Fibroblast of lung (primary cell): ENCODE data around the gene FCN2. TPM values are rescaled to one million over a fixed set of nuclear protein-coding genes. Genes with fewer than 3 reads are reported as not detected.

Experiments
- DNase-seq, 2 donors: peaks; one replicate each; pipeline versions ENCODE4 v3.0.0 to v3.0.0-alpha.2; 2010; ENCODE audit warnings: low read depth in 2 of 2
- H2AFZ ChIP-seq: 2 replicates; pipeline ENCODE4 v1.5.1; 2012; ENCODE audit warnings: low read length, control low read depth, inconsistent platforms
- H3K27ac ChIP-seq: 2 replicates; pipeline ENCODE4 v1.5.1; 2011; ENCODE audit warnings: low read length, control low read depth; ENCODE audit not compliant: insufficient read depth
- H3K27me3 ChIP-seq: 2 replicates; pipeline ENCODE4 v1.5.1; 2011; ENCODE audit warnings: mild to moderate bottlenecking, low read length; ENCODE audit not compliant: control insufficient read depth, insufficient read depth
- H3K36me3 ChIP-seq: 2 replicates; pipeline ENCODE4 v1.5.1; 2011; ENCODE audit warnings: low read length; ENCODE audit not compliant: control insufficient read depth, insufficient read depth
- H3K4me1 ChIP-seq: 2 replicates; pipeline ENCODE4 v1.5.1; 2011; ENCODE audit warnings: low read length; ENCODE audit not compliant: control insufficient read depth, insufficient read depth; ENCODE audit errors: extremely low read depth
- H3K4me2 ChIP-seq: 2 replicates; pipeline ENCODE4 v1.5.1; 2011; ENCODE audit warnings: low read length, control low read depth; ENCODE audit not compliant: insufficient read depth; ENCODE audit errors: extremely low read depth
- H3K4me3 ChIP-seq, 4 experiments: fragments of 200-600 bp in 1 of 4; sonication (generic) in 1 of 4; replicated peaks in 1 of 4; 2 replicates each; pipeline ENCODE4 v1.5.1; 2011 to 2016; ENCODE audit warnings: low read length in 4 of 4, low read depth in 3 of 4, mild to moderate bottlenecking in 3 of 4, control low read depth in 2 of 4, inconsistent platforms in 1 of 4, mixed read lengths in 1 of 4; ENCODE audit not compliant: insufficient read depth in 1 of 4; ENCODE audit errors: control extremely low read depth in 1 of 4
- H3K79me2 ChIP-seq: 2 replicates; pipeline ENCODE4 v1.5.1; 2012; ENCODE audit warnings: mild to moderate bottlenecking, low read length, inconsistent platforms; ENCODE audit not compliant: control insufficient read depth, insufficient read depth
- H3K9ac ChIP-seq: 2 replicates; pipeline ENCODE4 v1.5.1; 2011; ENCODE audit warnings: mild to moderate bottlenecking, low read length, control low read depth; ENCODE audit not compliant: insufficient read depth
- H3K9me3 ChIP-seq: 2 replicates; pipeline ENCODE4 v1.5.1; 2012; ENCODE audit warnings: low read depth, low read length; ENCODE audit not compliant: control insufficient read depth, insufficient read depth
- H4K20me1 ChIP-seq: 2 replicates; pipeline ENCODE4 v1.5.1; 2011; ENCODE audit warnings: low read length; ENCODE audit not compliant: control insufficient read depth, insufficient read depth; ENCODE audit errors: extremely low read depth
- EZH2 ChIP-seq: IDR thresholded peaks from 2 replicates; pipeline ENCODE4 v1.5.1; 2012; ENCODE audit warnings: low read length, control low read depth, mild to moderate bottlenecking; ENCODE audit errors: missing control alignments
- polyA plus RNA-seq, 2 donors: library from polyadenylated mRNA; depleted of rRNA in 1 of 2; stranded (reverse) in 1 of 2; unstranded in 1 of 2; fragments of >200 nt; gene quantifications; 2 replicates each; pipeline ENCODE4 v1.2.1, GENCODE V29; 2011 to 2012; ENCODE audit warnings: missing spikeins in 1 of 2
- total RNA-seq: library from RNA; depleted of rRNA; stranded (reverse); fragments of >200 nt; gene quantifications from 2 replicates; pipeline ENCODE4 v1.2.1, GENCODE V29; 2014
- TF ChIP-seq, protein P1 (sequence below), 2 donors: IDR thresholded peaks in 1 of 2; conservative IDR thresholded peaks in 1 of 2; 1 replicate in 1 of 2; 2 replicates in 1 of 2; pipeline ENCODE4 v1.5.1; 2011 to 2012; ENCODE audit warnings: low read length in 2 of 2, control low read depth in 1 of 2, inconsistent platforms in 1 of 2, low read depth in 1 of 2, mild to moderate bottlenecking in 1 of 2

Gene FCN2
- total and polyA plus RNA-seq, 2 donors (not counting 1 experiment from before 2014, with no cell fraction given), result not detected

DNA sequence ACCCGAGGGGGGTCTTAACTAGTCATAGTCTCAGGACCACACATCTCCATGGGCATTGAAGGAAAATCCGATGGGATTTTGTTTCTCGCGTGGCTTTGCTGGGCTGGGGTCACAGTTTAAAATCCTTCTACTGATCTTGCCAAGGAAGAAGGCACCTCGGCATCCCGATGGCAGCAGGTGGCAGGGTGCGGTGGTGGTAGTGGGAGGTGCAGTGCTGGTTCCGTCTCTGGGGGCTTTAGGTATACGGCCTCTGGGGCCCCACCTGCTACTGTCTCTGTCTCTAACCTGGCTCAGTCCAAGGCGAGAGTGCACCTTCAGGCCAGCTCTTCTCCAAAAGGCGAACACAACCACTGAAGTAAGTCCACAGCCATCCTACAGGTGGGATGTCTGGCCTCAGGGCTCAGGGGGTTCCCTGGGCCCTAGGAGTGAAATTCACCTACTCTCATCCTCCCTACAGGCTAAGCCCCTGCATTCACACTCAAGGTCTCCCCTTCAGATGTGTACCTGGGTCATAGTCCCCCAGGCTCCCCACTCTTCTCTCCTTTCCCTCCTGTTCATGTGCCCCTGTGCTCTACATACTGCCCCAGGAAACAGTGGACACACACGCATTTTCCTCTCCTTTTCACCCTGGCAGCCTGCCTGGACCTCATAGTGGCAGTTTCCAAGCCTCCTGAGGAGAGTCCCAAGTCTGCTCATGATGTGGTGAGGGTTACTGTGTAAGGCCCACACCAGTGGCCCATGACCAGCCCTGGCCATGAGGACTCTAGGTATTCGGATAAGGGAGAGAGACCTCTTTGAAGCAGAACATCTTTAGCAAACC lies 736 bp upstream of the FCN2 start:
- no peaks in the 10 kb centered on the region for H3K9me3 ChIP-seq
- H3K27ac ChIP-seq, result no peak overlapping the region
- no peaks in the 10 kb centered on the region for H3K27me3 ChIP-seq
- no peaks in the 10 kb centered on the region for H3K79me2 ChIP-seq
- no peak overlapping the region for H2AFZ ChIP-seq
- H4K20me1 ChIP-seq, result no peaks in the 10 kb centered on the region
- H3K4me1 ChIP-seq, result no peaks in the 10 kb centered on the region
- H3K4me3 ChIP-seq, result no peak overlapping the region
- no peaks in the 10 kb centered on the region for H3K36me3 ChIP-seq
- TF ChIP-seq, protein P1, sequence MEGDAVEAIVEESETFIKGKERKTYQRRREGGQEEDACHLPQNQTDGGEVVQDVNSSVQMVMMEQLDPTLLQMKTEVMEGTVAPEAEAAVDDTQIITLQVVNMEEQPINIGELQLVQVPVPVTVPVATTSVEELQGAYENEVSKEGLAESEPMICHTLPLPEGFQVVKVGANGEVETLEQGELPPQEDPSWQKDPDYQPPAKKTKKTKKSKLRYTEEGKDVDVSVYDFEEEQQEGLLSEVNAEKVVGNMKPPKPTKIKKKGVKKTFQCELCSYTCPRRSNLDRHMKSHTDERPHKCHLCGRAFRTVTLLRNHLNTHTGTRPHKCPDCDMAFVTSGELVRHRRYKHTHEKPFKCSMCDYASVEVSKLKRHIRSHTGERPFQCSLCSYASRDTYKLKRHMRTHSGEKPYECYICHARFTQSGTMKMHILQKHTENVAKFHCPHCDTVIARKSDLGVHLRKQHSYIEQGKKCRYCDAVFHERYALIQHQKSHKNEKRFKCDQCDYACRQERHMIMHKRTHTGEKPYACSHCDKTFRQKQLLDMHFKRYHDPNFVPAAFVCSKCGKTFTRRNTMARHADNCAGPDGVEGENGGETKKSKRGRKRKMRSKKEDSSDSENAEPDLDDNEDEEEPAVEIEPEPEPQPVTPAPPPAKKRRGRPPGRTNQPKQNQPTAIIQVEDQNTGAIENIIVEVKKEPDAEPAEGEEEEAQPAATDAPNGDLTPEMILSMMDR (conservative IDR thresholded peaks at IDR 0.05 in 1 of 2, IDR thresholded peaks at IDR 0.05 in 1 of 2; ENCODE audit: low read depth in 1 of 2, low read length in 2 of 2), result no peak
- TF ChIP-seq EZH2, result no peak
- H3K4me2 ChIP-seq, result no peak overlapping the region
- DNase-seq, result no peak
- H3K9ac ChIP-seq, result no peak overlapping the region

DNA sequence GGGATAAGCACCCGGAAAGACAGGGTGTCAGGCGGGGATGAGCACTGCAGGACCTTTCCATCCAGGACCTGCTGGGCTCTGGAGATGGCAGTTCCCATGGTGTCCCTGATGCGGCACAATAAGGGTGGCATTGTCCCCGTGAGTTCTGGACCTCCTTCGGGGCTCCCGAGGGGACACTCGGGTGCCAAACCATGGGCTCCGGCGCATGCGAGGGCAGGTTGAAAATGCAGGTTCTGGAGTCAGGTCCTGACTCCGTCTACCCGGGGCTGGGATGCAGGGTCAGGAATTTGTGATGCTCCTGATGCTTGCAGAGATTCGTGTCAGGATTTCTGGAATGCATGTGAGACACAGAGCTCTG lies 682 bp downstream of the FCN2 start:
- H3K4me2 ChIP-seq, result no peak overlapping the region
- TF ChIP-seq, protein P1 (conservative IDR thresholded peaks at IDR 0.05 in 1 of 2, IDR thresholded peaks at IDR 0.05 in 1 of 2; ENCODE audit: low read depth in 1 of 2, low read length in 2 of 2), result no peak
- TF ChIP-seq EZH2, result no peak
- H3K9ac ChIP-seq, result no peak overlapping the region
- no peak overlapping the region for H3K4me3 ChIP-seq
- no peaks in the 10 kb centered on the region for H3K36me3 ChIP-seq
- no peaks in the 10 kb centered on the region for H3K27me3 ChIP-seq
- H3K27ac ChIP-seq, result no peak overlapping the region
- H2AFZ ChIP-seq, result no peak overlapping the region
- no peaks in the 10 kb centered on the region for H3K4me1 ChIP-seq
- H3K79me2 ChIP-seq, result no peaks in the 10 kb centered on the region
- no peaks in the 10 kb centered on the region for H4K20me1 ChIP-seq
- H3K9me3 ChIP-seq, result no peaks in the 10 kb centered on the region
- no peak for DNase-seq

DNA sequence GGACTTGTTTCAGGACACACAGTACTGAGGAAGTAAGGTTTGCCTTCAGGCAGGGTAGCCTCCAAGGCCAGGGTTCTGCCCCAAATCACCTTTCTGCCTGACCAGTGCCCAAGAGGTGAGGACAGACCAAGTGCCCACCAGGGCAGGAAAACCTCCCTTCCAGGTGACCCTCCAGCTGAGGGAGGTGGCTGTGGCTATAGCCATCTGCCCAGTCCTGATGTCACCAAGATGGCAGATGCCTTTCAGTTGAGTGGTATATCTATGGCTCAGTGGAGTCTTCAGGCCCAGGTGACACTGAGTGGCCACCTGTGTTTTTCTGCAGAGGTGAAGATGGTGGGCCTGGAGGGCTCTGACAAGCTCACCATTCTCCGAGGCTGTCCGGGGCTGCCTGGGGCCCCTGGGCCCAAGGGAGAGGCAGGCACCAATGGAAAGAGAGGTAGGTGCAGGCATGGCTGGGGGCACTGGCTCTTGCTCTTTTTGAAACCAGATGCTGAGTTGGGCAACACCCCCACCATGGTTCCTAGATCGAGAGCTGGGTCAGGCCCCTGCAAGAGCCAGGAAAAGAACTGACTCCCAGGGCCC lies 1.7 kb downstream of the FCN2 start:
- Histone ChIP-seq H3K9me3 (no peaks in the 10 kb centered on the region), H3K27me3 (no peaks in the 10 kb centered on the region), H3K4me1 (no peaks in the 10 kb centered on the region), H3K9ac (no peak overlapping the region), H3K79me2 (no peaks in the 10 kb centered on the region), H2AFZ (no peak overlapping the region), H3K36me3 (no peaks in the 10 kb centered on the region), H3K4me2 (no peak overlapping the region), H4K20me1 (no peaks in the 10 kb centered on the region), H3K4me3 (no peak overlapping the region), H3K27ac (no peak overlapping the region)
- TF ChIP-seq, protein P1 (conservative IDR thresholded peaks at IDR 0.05 in 1 of 2, IDR thresholded peaks at IDR 0.05 in 1 of 2; ENCODE audit: low read depth in 1 of 2, low read length in 2 of 2), result no peak
- no peak for TF ChIP-seq EZH2
- no peak for DNase-seq
